ENCODE data around the gene NSRP1. TPM values are rescaled to one million over a fixed set of nuclear protein-coding genes. Genes with fewer than 3 reads are reported as not detected.

The NSRP1 gene
- total and polyA plus RNA-seq, 2 of the 8 experiments (the other 6 are each of a cell fraction or from before 2014, with no cell fraction given) = 6.1 to 22.4 TPM

GRCh38 chr17:30226878-30227277, 110.3 kb downstream of the NSRP1 start (continued):
- TF ChIP-seq CHD7 (IDR thresholded peaks at IDR 0.05; ENCODE audit: insufficient replicate concordance, low read length) (no peak), USF2 (IDR thresholded peaks at IDR 0.05; ENCODE audit: low read length) (no peak), FOSL1 (IDR thresholded peaks at IDR 0.05; ENCODE audit: insufficient read depth, low read depth, low read length) (no peak), GTF2F1 (IDR thresholded peaks at IDR 0.05; ENCODE audit: borderline replicate concordance, low read depth, low read length) (no peak), HDAC6 (IDR thresholded peaks at IDR 0.05; ENCODE audit: low read depth, low read length) (no peak), JUN (IDR thresholded peaks at IDR 0.05; ENCODE audit: low read depth, low read length) (no peak), TAF7 (optimal IDR thresholded peaks at IDR 0.05; ENCODE audit: borderline replicate concordance, low read depth, low read length) (no peak), POLR2AphosphoS5 (IDR thresholded peaks at IDR 0.05; ENCODE audit: low read depth, low read length) (no peak), RAD21 (IDR thresholded peaks at IDR 0.05 in 1 of 2, conservative IDR thresholded peaks at IDR 0.05 in 1 of 2; ENCODE audit: low read depth in 2 of 2, low read length in 2 of 2) (no peak), SIX5 (IDR thresholded peaks at IDR 0.05; ENCODE audit: low read depth, low read length) (no peak), EGR1 (IDR thresholded peaks at IDR 0.05; ENCODE audit: borderline replicate concordance, low read depth, low read length) (no peak)
